ENCODE measurements around the gene TRIM24. TPM values are rescaled to one million over a fixed set of nuclear protein-coding genes. Genes with fewer than 3 reads are reported as not detected.
A peak's percentile ranks its signal among the peaks of the same experiment; 100 is the strongest.

The TRIM24 gene
- total and polyA plus RNA-seq, 12 donors, result 7.7 to 26.2 (median 18.9) TPM

GRCh38 chr7:138538997-138539644 lies 79.1 kb downstream of the TRIM24 start:
- 98 to 100% methylated on average over 2 of the region's 2 CpGs for WGBS, 2 donors
- H3K36me3 ChIP-seq, result peaks cover 0 to 71% (median 5%) of the 10 kb centered on the region in 9 donors

GRCh38 chr7:138542183-138542582 lies 82.1 kb downstream of the TRIM24 start:
- DNase-seq (no peak), ATAC-seq (no peak)
- no peak for TF ChIP-seq CTCF (IDR thresholded peaks at IDR 0.05)
- WGBS, 2 donors, result 96 to 99% methylated on average over 2 of the region's 2 CpGs
- Histone ChIP-seq H3K27me3 (no peaks in the 10 kb centered on the region), H3K4me1 (peaks cover 0 to 12% (median 0%) of the 10 kb centered on the region in 9 donors), H3K9me3 (no peaks in the 10 kb centered on the region), H3K36me3 (peaks cover 0 to 88% (median 11%) of the 10 kb centered on the region in 9 donors), H3K4me3 (no peak overlapping the region), H3K27ac (no peak overlapping the region)
- intact Hi-C loops (cut with DNase I), result no loop called here

More at GRCh38 chr7:138538997-138539644, 79.1 kb downstream of the TRIM24 start:
- peak overlapping the region in 2 of 10 donors; percentile 0 to 3 for H3K27ac ChIP-seq
- H3K4me1 ChIP-seq, result peaks cover 0 to 12% (median 0%) of the 10 kb centered on the region in 9 donors
- H3K9me3 ChIP-seq, result peaks cover 0 to 6% (median 0%) of the 10 kb centered on the region in 11 donors
- no peaks in the 10 kb centered on the region for H3K27me3 ChIP-seq
- H3K4me3 ChIP-seq, result no peak overlapping the region
- no peak for TF ChIP-seq CTCF (IDR thresholded peaks at IDR 0.05)
- intact Hi-C loops (cut with DNase I), result loop anchor here in 1 of 10 donors (10.0 kb wide), 1 partner anchor 56 kb away; no protein-coding TSS in a partner anchor
- DNase-seq, result no peak
- no peak for ATAC-seq

- no peak for TF ChIP-seq CTCF (IDR thresholded peaks at IDR 0.05)
- WGBS, 2 donors, result 96 to 98% methylated on average over 2 of the region's 2 CpGs
- Histone ChIP-seq H3K27me3 (no peaks in the 10 kb centered on the region), H3K4me1 (peaks cover 0 to 7% (median 0%) of the 10 kb centered on the region in 9 donors), H3K9me3 (no peaks in the 10 kb centered on the region), H3K4me3 (no peak overlapping the region), H3K36me3 (peaks cover 0 to 93% (median 12%) of the 10 kb centered on the region in 9 donors), H3K27ac (no peak overlapping the region)
- no peak for ATAC-seq
- intact Hi-C loops (cut with DNase I), result no loop called here
- no peak for DNase-seq
Observed at GRCh38 chr7:138543739-138544138, 83.7 kb downstream of the TRIM24 start.

- WGBS, 2 donors, result 80 to 82% methylated on average over 6 of the region's 6 CpGs
- intact Hi-C loops (cut with DNase I), result no loop called here
- peaks cover 0 to 11% (median 0%) of the 10 kb centered on the region in 9 donors for H3K4me1 ChIP-seq
- DNase-seq (no peak), ATAC-seq (no peak)
- H3K36me3 ChIP-seq, result peaks cover 0 to 85% (median 12%) of the 10 kb centered on the region in 9 donors
- H3K4me3 ChIP-seq, result no peak overlapping the region
- H3K27me3 ChIP-seq, result no peaks in the 10 kb centered on the region
- H3K27ac ChIP-seq, result no peak overlapping the region
- TF ChIP-seq CTCF (IDR thresholded peaks at IDR 0.05), result no peak
- no peaks in the 10 kb centered on the region for H3K9me3 ChIP-seq
Observed at GRCh38 chr7:138545123-138545522, 85.1 kb downstream of the TRIM24 start.

Data from heart right ventricle (tissue), 16 donors.